HEK293T (cell line): ENCODE results near the gene DMD.
"Not testable (repeated sequence)": the region's sequence is repeated elsewhere in the genome, so short reads cannot be mapped to it uniquely, and the experiment has no call there.

Source experiments
- CTCF ChIA-PET: fragments of 350-600 bp; formaldehyde crosslinking; extraction: SDS; loops from one replicate; lab custom pipeline; 2021; ENCODE audit warnings: antibody characterized with exemption, inconsistent platforms; lab: Yijun Ruan, JAX
- POLR2A ChIA-PET: fragments of 350-600 bp; formaldehyde crosslinking; extraction: SDS; loops from one replicate; lab custom pipeline; 2020; ENCODE audit warnings: antibody characterized with exemption, inconsistent platforms; lab: Yijun Ruan, JAX
- DNase-seq: peaks from one replicate; pipeline ENCODE4 v3.0.0; 2012; ENCODE audit warnings: mixed read lengths; ENCODE audit errors: extremely low spot score
- ARNT ChIP-seq: fragments of 450-650 bp; IDR thresholded peaks from 2 replicates; pipeline ENCODE4 v1.6.1; 2017; ENCODE audit warnings: mild to moderate bottlenecking
- BHLHE40 ChIP-seq: fragments of 450-650 bp; IDR thresholded peaks from 2 replicates; pipeline ENCODE4 v1.6.1; 2016; ENCODE audit warnings: mild to moderate bottlenecking, moderate library complexity, borderline replicate concordance
- CTBP1 ChIP-seq: fragments of 450-650 bp; IDR thresholded peaks from 2 replicates; pipeline ENCODE4 v1.6.1; 2016; ENCODE audit warnings: borderline replicate concordance
- ELF4 ChIP-seq: fragments of 450-650 bp; IDR thresholded peaks from 2 replicates; pipeline ENCODE4 v1.6.1; 2017; ENCODE audit warnings: antibody characterized with exemption
- FOXA1 ChIP-seq: fragments of 450-650 bp; IDR thresholded peaks from 2 replicates; pipeline ENCODE4 v1.6.1; 2016; ENCODE audit warnings: mild to moderate bottlenecking
- FOXK2 ChIP-seq: fragments of 450-650 bp; IDR thresholded peaks from 2 replicates; pipeline ENCODE4 v1.6.1; 2016; ENCODE audit warnings: mild to moderate bottlenecking
- FOXM1 ChIP-seq: fragments of 450-650 bp; IDR thresholded peaks from 2 replicates; pipeline ENCODE4 v1.6.1; 2017; ENCODE audit warnings: mild to moderate bottlenecking, borderline replicate concordance
- HDGF ChIP-seq: fragments of 450-650 bp; IDR thresholded peaks from 2 replicates; pipeline ENCODE4 v1.6.1; 2017; ENCODE audit warnings: antibody characterized with exemption, borderline replicate concordance
- L3MBTL2 ChIP-seq: fragments of 450-650 bp; conservative IDR thresholded peaks from 2 replicates; pipeline ENCODE4 v1.6.1; 2016; ENCODE audit warnings: mild to moderate bottlenecking
- LEF1 ChIP-seq: fragments of 450-650 bp; IDR thresholded peaks from 2 replicates; pipeline ENCODE4 v1.6.1; 2017; ENCODE audit warnings: mild to moderate bottlenecking, borderline replicate concordance
- NFRKB ChIP-seq: fragments of 450-650 bp; IDR thresholded peaks from 2 replicates; pipeline ENCODE4 v1.6.1; 2016; ENCODE audit warnings: mild to moderate bottlenecking, moderate library complexity
- SP1 ChIP-seq: fragments of 450-650 bp; IDR thresholded peaks from 2 replicates; pipeline ENCODE4 v1.6.1; 2017
- SUZ12 ChIP-seq: fragments of 450-650 bp; IDR thresholded peaks from 2 replicates; pipeline ENCODE4 v1.6.1; 2016; ENCODE audit warnings: mild to moderate bottlenecking
- TARDBP ChIP-seq: fragments of 450-650 bp; IDR thresholded peaks from 2 replicates; pipeline ENCODE4 v1.6.1; 2016
- ZNF384 ChIP-seq: fragments of 450-650 bp; IDR thresholded peaks from 2 replicates; pipeline ENCODE4 v1.6.1; 2016
- TF ChIP-seq, protein P1 (sequence below): fragments of 450-650 bp; IDR thresholded peaks from 2 replicates; pipeline ENCODE4 v1.6.1; 2016

DMD gene

DNA sequence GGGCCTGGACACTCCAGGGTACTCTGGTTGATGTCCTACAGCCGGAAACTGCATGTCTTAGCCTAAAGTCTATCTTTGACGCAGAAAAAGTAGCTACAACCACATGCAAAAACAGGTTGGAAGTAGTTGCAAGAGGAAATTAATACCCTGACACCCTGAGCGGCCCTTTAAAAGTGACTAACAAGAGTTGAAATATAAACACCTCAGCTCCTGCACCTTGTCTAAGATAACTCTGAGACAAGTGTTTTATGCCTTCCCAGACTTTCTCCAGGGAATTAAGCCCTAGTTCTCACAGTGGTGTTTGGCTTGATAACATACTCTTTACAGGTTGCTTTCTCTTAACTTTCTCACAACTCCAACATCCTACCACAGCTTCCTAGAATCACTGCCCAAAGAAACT lies 943.1 kb downstream of the DMD start:
- ChIA-PET POLR2A (no interaction called here), CTCF (no interaction called here)
- DNase-seq = no peak
- no peak for TF ChIP-seq LEF1
- TF ChIP-seq FOXK2 = no peak
- TF ChIP-seq ZNF384 = no peak
- no peak for TF ChIP-seq SUZ12
- TF ChIP-seq NFRKB = no peak
- no peak for TF ChIP-seq CTBP1
- no peak for TF ChIP-seq BHLHE40
- TF ChIP-seq SP1 = no peak
- no peak for TF ChIP-seq FOXA1
- no peak for TF ChIP-seq FOXM1
- TF ChIP-seq ELF4 = no peak

GRCh38 chrX:32267796-32268195 lies 943.6 kb downstream of the DMD start:
- ChIA-PET POLR2A (no interaction called here), CTCF (no interaction called here)
- DNase-seq = no peak
- no peak for TF ChIP-seq FOXK2

DNA sequence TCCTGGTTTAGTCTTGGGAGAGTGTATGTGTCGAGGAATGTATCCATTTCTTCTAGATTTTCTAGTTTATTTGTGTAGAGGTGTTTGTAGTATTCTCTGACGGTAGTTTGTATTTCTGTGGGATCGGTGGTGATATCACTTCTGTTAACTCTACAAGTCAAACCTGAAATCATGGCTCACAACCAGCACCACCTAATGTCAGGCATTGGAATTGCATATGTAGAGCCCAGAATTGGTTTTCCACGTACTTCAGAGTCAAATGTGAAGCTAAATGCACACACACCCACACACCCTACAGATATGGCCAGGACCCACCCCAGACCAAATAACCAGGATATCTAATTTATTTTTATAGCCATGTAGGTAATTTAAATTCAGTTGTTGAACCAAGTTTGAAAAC lies 964.7 kb downstream of the DMD start:
- POLR2A ChIA-PET, CTCF ChIA-PET: not testable (repeated sequence)
- peak; percentile 15 for DNase-seq

GRCh38 chrX:32195611-32196010 lies 1015.7 kb downstream of the DMD start:
- no peak for DNase-seq
- TF ChIP-seq L3MBTL2 = no peak
- no peak for TF ChIP-seq SUZ12
- TF ChIP-seq ARNT = no peak
- no peak for TF ChIP-seq ELF4
- no peak for TF ChIP-seq TARDBP
- no peak for TF ChIP-seq CTBP1
- no peak for TF ChIP-seq FOXA1
- CTCF ChIA-PET = no interaction called here
- POLR2A ChIA-PET = no interaction called here

GRCh38 chrX:32191316-32191715 lies 1020.0 kb downstream of the DMD start:
- TF ChIP-seq SUZ12 = no peak
- ChIA-PET POLR2A (no interaction called here), CTCF (no interaction called here)
- no peak for DNase-seq

DNA sequence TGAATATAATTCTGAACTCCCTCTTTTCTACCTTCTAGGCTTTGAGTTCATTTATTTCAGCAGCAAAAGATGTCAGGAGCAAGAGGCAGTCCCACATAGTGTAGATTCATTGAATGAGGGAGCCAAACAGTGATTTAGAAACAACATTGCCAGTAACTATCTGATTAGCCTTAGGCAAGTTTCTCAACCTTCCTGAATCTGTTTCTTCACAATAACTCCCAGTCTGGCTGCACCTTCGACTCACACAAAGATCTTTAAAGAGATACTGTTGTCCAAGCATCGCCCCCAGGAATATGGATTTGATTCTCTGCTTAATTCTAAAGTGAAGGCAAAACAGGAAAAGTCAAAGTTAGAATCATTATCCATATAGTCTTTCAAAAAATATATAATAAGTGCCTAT lies 1026.2 kb downstream of the DMD start:
- ChIA-PET POLR2A (no interaction called here), CTCF (no interaction called here)
- TF ChIP-seq ELF4 (no peak), TARDBP (no peak), FOXA1 (no peak)
- no peak for DNase-seq

DNA sequence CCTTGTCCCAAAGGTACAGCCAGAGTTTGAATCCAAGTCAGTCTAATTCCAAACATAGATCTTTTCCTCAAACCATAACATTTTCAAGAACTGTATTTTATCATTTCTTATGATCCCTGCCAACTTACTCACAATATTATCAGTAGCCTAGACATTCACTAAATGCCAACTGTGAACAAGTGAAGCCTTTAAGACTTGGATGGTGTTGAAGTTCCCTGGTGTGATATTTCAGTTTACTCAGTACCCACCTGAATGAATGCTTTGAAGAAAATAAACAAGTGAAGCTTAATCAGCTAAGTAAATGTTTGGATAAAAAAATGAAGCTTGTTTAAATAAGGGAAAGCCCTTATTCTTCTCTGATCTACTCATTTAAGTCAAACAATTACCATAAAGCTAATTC lies 1028.3 kb downstream of the DMD start:
- TF ChIP-seq FOXM1 (no peak), TARDBP (no peak), HDGF (no peak), SUZ12 (no peak), ZNF384 (no peak), NFRKB (no peak), LEF1 (no peak), L3MBTL2 (no peak), BHLHE40 (no peak), FOXK2 (no peak), SP1 (no peak), ARNT (no peak), CTBP1 (no peak), FOXA1 (no peak), ELF4 (no peak)
- TF ChIP-seq, protein P1, sequence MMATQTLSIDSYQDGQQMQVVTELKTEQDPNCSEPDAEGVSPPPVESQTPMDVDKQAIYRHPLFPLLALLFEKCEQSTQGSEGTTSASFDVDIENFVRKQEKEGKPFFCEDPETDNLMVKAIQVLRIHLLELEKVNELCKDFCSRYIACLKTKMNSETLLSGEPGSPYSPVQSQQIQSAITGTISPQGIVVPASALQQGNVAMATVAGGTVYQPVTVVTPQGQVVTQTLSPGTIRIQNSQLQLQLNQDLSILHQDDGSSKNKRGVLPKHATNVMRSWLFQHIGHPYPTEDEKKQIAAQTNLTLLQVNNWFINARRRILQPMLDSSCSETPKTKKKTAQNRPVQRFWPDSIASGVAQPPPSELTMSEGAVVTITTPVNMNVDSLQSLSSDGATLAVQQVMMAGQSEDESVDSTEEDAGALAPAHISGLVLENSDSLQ = no peak
- ChIA-PET POLR2A (no interaction called here), CTCF (no interaction called here)
- no peak for DNase-seq

DNA sequence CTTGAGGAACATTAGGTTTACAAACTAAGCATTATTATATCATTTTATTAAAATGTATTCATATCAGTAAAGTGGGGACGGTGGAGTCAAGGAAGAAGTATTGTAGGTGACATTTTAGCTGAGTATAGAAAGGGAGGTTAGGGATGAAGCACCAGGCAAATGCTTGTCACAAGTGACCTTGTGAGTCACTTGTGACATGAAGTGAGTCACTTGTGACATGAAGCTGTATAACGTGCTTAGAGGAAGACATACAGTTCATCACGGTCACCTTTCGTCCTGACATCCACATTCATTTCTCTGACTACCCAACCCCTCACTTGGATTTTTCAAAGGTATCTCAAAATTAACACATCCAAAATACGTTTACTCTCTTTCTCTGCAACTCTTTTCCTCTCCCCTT lies 1034.8 kb downstream of the DMD start:
- no peak for DNase-seq
- ChIA-PET CTCF (no interaction called here), POLR2A (no interaction called here)
- TF ChIP-seq NFRKB = no peak
- TF ChIP-seq LEF1 = no peak
- no peak for TF ChIP-seq CTBP1
- TF ChIP-seq TARDBP = no peak
- no peak for TF ChIP-seq FOXA1
- TF ChIP-seq ARNT = no peak
- TF ChIP-seq ZNF384 = no peak
- no peak for TF ChIP-seq FOXM1
- TF ChIP-seq FOXK2 = no peak
- TF ChIP-seq BHLHE40 = no peak
- TF ChIP-seq L3MBTL2 = no peak
- TF ChIP-seq ELF4 = no peak
- TF ChIP-seq SUZ12 = no peak
- TF ChIP-seq SP1 = no peak
- no peak for TF ChIP-seq HDGF
- TF ChIP-seq, protein P1 = no peak
